ENCODE data around the gene IGFBP7. TPM values are rescaled to one million over a fixed set of nuclear protein-coding genes. Genes with fewer than 3 reads are reported as not detected.

The IGFBP7 gene
- total RNA-seq, 2 donors from 2014 or later, result 1.1 TPM; not detected in 1

DNA sequence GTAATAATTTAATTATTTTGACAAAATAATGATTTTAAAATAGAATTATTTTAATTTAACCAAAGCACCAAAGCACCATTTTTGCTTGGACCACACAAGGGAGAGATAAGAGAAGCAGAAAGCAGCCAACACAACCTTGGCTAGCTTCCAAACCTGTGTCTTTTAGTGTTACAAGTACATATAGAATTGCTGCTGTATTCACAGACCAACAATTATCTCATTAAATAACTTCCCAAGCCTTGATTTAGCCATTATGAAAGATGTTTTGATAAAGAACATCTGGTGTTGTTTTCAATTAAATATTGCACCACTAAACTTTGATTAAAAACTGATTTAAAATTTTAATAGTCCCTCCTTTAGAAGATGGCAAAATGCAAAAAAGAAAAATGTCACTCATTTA lies 14.0 kb upstream of the IGFBP7 start:
- Mint-ChIP-seq H3K4me1 (no peaks in the 10 kb centered on the region), H3K4me3 (no peak overlapping the region), H3K9me3 (peaks cover 44% of the 10 kb centered on the region), H3K27ac (no peak overlapping the region), H3K36me3 (ENCODE audit: low read depth) (peaks cover 3% of the 10 kb centered on the region), H3K27me3 (ENCODE audit: insufficient read depth) (no peaks in the 10 kb centered on the region)
- Histone ChIP-seq H3K27me3 (ENCODE audit: control insufficient read depth, insufficient read depth, low read length, poor library complexity, severe bottlenecking) (no peaks in the 10 kb centered on the region), H3K27ac (ENCODE audit: low read depth, low read length) (no peak overlapping the region), H3K4me1 (ENCODE audit: control insufficient read depth, insufficient read depth, low read length) (no peaks in the 10 kb centered on the region), H3K9me3 (ENCODE audit: control insufficient read depth, low read length) (peaks cover 43% of the 10 kb centered on the region), H3K36me3 (ENCODE audit: control insufficient read depth, insufficient read depth, low read length) (no peaks in the 10 kb centered on the region), H3K9ac (ENCODE audit: extremely low read depth, low read length, poor library complexity, severe bottlenecking) (no peak overlapping the region), H3K4me3 (ENCODE audit: low read length) (no peak overlapping the region)
- no peak for DNase-seq
- TF ChIP-seq, protein P1, sequence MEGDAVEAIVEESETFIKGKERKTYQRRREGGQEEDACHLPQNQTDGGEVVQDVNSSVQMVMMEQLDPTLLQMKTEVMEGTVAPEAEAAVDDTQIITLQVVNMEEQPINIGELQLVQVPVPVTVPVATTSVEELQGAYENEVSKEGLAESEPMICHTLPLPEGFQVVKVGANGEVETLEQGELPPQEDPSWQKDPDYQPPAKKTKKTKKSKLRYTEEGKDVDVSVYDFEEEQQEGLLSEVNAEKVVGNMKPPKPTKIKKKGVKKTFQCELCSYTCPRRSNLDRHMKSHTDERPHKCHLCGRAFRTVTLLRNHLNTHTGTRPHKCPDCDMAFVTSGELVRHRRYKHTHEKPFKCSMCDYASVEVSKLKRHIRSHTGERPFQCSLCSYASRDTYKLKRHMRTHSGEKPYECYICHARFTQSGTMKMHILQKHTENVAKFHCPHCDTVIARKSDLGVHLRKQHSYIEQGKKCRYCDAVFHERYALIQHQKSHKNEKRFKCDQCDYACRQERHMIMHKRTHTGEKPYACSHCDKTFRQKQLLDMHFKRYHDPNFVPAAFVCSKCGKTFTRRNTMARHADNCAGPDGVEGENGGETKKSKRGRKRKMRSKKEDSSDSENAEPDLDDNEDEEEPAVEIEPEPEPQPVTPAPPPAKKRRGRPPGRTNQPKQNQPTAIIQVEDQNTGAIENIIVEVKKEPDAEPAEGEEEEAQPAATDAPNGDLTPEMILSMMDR (conservative IDR thresholded peaks at IDR 0.05), result no peak

DNA sequence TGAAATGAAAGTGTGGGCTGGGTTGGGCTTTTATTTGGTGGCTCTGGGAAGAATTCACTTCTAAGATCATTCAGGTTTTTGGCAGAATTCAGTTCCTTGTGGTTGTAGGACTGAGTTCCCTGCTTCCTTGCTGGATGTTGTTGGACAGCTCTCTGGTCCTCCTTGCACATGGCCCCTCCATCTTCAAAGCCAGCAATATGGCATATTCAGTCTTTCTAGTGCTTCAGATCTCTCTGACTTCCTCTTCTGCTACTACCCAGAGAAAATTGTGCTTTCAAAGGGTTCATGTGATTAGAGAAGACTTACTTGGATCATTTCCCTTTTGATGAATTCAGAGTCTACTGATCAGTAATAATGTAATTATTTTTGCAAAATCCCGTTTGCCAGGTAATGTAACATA lies 12.8 kb upstream of the IGFBP7 start:
- no peaks in the 10 kb centered on the region for H3K27me3 Mint-ChIP-seq (ENCODE audit: insufficient read depth)
- no peak overlapping the region for H3K27ac ChIP-seq (ENCODE audit: low read depth, low read length)
- WGBS, 2 experiments (ENCODE audit: insufficient coverage in 1 of 2, insufficient read length in 1 of 2), result 80% methylated on average over 1 of the region's 1 CpG; no CpG with 5 or more reads in 1 of the 2 experiments
- no peak for DNase-seq
- H3K36me3 Mint-ChIP-seq (ENCODE audit: low read depth), result peaks cover 3% of the 10 kb centered on the region
- H3K4me3 ChIP-seq (ENCODE audit: low read length), result peak overlapping the region; percentile 39
- peaks cover 32% of the 10 kb centered on the region for H3K9me3 Mint-ChIP-seq
- no peak overlapping the region for H3K9ac ChIP-seq (ENCODE audit: extremely low read depth, low read length, poor library complexity, severe bottlenecking)
- H3K4me1 ChIP-seq (ENCODE audit: control insufficient read depth, insufficient read depth, low read length), result no peaks in the 10 kb centered on the region
- H3K4me1 Mint-ChIP-seq, result no peaks in the 10 kb centered on the region
- H3K4me3 Mint-ChIP-seq, result no peak overlapping the region
- H3K36me3 ChIP-seq (ENCODE audit: control insufficient read depth, insufficient read depth, low read length), result no peaks in the 10 kb centered on the region
- H3K9me3 ChIP-seq (ENCODE audit: control insufficient read depth, low read length), result peaks cover 33% of the 10 kb centered on the region
- H3K27ac Mint-ChIP-seq, result no peak overlapping the region
- H3K27me3 ChIP-seq (ENCODE audit: control insufficient read depth, insufficient read depth, low read length, poor library complexity, severe bottlenecking), result no peaks in the 10 kb centered on the region
- TF ChIP-seq, protein P1 (conservative IDR thresholded peaks at IDR 0.05), result no peak

DNA sequence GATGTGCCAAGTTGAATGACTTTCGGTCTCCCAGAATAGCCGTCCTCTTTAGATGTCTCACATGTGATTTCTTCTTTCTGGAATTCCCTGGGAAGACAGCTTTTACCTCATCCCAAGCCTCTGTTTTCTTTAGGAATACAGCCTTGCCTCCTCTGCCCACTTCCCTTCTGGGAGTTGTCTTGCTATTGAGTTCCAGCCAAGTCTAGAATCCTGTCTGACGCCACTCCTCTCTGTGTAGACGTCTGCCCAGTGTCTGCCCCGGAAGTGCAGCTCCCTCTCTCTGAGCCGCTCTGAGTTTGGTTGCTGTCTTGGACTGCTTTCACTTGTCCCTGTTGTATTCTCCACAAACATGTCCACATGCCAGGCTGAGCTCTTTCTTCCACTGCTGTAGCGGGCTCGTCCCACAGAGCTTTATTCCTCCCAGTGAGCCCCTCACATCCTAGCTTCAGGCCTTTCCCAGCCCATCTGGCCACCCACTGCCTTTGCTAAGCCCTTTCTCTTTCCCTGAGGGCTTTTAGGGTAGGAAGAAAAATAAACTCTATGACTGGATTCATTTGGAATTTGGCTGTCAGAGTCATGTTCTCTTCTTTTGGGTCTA lies 9.0 kb upstream of the IGFBP7 start:
- Mint-ChIP-seq H3K4me1 (no peaks in the 10 kb centered on the region), H3K9me3 (peaks cover 12% of the 10 kb centered on the region), H3K36me3 (ENCODE audit: low read depth) (no peaks in the 10 kb centered on the region), H3K27me3 (ENCODE audit: insufficient read depth) (no peaks in the 10 kb centered on the region), H3K4me3 (no peak overlapping the region), H3K27ac (no peak overlapping the region)
- Histone ChIP-seq H3K36me3 (ENCODE audit: control insufficient read depth, insufficient read depth, low read length) (no peaks in the 10 kb centered on the region), H3K27me3 (ENCODE audit: control insufficient read depth, insufficient read depth, low read length, poor library complexity, severe bottlenecking) (no peaks in the 10 kb centered on the region), H3K4me3 (ENCODE audit: low read length) (no peak overlapping the region), H3K9ac (ENCODE audit: extremely low read depth, low read length, poor library complexity, severe bottlenecking) (no peak overlapping the region), H3K4me1 (ENCODE audit: control insufficient read depth, insufficient read depth, low read length) (no peaks in the 10 kb centered on the region), H3K27ac (ENCODE audit: low read depth, low read length) (no peak overlapping the region), H3K9me3 (ENCODE audit: control insufficient read depth, low read length) (peaks cover 15% of the 10 kb centered on the region)
- no peak for DNase-seq
- 86 to 93% methylated on average over 8 of the region's 8 CpGs for WGBS, 2 experiments (ENCODE audit: insufficient coverage in 1 of 2, insufficient read length in 1 of 2)
- TF ChIP-seq, protein P1 (conservative IDR thresholded peaks at IDR 0.05), result no peak
